ENCODE measurements around the gene RBX1. TPM values are rescaled to one million over a fixed set of nuclear protein-coding genes. Genes with fewer than 3 reads are reported as not detected.

The RBX1 gene
- total RNA-seq, 1 donor from 2014 or later = 117 TPM

DNA sequence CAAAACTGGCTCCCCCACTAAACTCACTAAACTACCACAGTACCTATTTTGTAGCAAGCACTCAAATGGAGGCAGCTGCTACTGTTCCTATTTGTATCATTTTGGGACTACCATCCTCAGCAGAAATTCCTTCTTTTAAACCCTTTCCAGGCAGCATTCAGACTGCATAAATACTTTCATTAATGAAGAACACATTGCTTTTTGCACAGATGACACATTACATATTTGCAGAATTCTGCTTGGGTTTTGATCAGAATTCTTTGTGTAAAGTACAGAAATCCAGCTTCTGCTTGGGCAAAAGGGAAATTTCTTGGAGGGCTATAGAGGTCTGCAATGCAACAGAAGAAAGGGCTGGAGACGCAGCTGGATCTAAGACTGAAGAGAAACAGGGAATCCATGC is 24.2 kb downstream of the RBX1 start:
- Mint-ChIP-seq H3K4me1 (no peaks in the 10 kb centered on the region), H3K27me3 (ENCODE audit: insufficient read depth, low read depth) (peaks cover 2% of the 10 kb centered on the region), H3K27ac (no peak overlapping the region), H3K4me3 (no peak overlapping the region), H3K36me3 (peaks cover 15% of the 10 kb centered on the region), H3K9me3 (no peaks in the 10 kb centered on the region)
- no peak for DNase-seq (ENCODE audit: low spot score)
- Histone ChIP-seq H2AFZ (replicated peaks) (no peak overlapping the region), H3K4me2 (no peak overlapping the region), H3K79me2 (ENCODE audit: low read depth) (no peaks in the 10 kb centered on the region), H3K9ac (no peak overlapping the region), H3K36me3 (no peaks in the 10 kb centered on the region), H3K4me1 (no peaks in the 10 kb centered on the region), H3K27me3 (no peaks in the 10 kb centered on the region), H3K9me3 (ENCODE audit: low read depth) (no peaks in the 10 kb centered on the region), H3K27ac (no peak overlapping the region), H3K4me3 (no peak overlapping the region), H3F3A (ENCODE audit: low read depth) (peaks cover 13% of the 10 kb centered on the region), H4K20me1 (ENCODE audit: low read depth) (peaks cover 3% of the 10 kb centered on the region)
- no peak for TF ChIP-seq EZH2phosphoT487 (IDR thresholded peaks at IDR 0.05)
- TF ChIP-seq, protein P1, sequence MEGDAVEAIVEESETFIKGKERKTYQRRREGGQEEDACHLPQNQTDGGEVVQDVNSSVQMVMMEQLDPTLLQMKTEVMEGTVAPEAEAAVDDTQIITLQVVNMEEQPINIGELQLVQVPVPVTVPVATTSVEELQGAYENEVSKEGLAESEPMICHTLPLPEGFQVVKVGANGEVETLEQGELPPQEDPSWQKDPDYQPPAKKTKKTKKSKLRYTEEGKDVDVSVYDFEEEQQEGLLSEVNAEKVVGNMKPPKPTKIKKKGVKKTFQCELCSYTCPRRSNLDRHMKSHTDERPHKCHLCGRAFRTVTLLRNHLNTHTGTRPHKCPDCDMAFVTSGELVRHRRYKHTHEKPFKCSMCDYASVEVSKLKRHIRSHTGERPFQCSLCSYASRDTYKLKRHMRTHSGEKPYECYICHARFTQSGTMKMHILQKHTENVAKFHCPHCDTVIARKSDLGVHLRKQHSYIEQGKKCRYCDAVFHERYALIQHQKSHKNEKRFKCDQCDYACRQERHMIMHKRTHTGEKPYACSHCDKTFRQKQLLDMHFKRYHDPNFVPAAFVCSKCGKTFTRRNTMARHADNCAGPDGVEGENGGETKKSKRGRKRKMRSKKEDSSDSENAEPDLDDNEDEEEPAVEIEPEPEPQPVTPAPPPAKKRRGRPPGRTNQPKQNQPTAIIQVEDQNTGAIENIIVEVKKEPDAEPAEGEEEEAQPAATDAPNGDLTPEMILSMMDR (IDR thresholded peaks at IDR 0.05) = no peak

DNA sequence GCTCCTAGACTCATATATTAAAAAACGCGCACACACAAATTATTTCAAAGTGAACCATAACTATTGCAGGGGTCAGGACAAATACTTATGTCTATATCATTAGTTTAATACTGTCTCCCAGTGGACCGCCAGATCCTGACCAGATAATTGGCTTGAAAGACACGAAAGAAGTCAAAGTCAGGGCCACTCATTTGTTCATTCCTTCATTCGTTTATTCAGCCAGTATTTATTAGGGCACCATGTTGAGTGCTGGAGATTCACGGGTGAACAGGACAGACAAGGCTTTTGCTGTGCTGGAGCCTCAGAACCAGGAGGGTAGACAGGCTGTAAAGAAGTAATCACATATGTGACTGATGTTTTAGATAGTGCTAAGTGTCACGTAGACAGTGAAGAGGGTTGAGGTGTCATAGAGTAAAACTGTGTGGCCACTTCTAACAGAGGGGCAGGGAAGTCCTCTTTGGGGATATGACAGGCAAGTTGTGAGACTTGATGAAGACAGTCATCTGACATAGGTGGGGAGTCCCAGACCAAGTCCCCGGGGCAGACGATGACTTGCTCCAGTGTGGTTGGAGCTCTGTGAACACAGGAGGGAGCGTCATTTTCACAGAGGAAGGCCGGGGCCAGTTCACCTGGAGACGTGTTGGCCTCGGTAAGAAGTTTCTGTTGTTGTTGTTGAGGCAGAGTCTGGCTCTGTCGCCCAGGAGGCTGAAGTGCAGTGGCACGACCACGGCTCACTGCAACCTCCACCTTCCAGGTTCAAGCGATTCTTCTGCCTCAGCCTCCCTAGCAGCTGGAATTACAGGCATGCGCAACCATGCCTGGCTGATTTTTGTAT is 25.9 kb downstream of the RBX1 start:
- DNase-seq (ENCODE audit: low spot score) = no peak
- no peak for TF ChIP-seq EZH2 (IDR thresholded peaks at IDR 0.05)
- no peaks in the 10 kb centered on the region for H3K36me3 ChIP-seq
- no peaks in the 10 kb centered on the region for H3K27me3 ChIP-seq
- no peak overlapping the region for H3K27ac ChIP-seq
- H4K20me1 ChIP-seq (ENCODE audit: low read depth) = peaks cover 3% of the 10 kb centered on the region
- peaks cover 8% of the 10 kb centered on the region for H3F3A ChIP-seq (ENCODE audit: low read depth)
- Mint-ChIP-seq H3K4me1 (no peaks in the 10 kb centered on the region), H3K4me3 (no peak overlapping the region), H3K27me3 (ENCODE audit: insufficient read depth, low read depth) (peaks cover 4% of the 10 kb centered on the region), H3K36me3 (peaks cover 10% of the 10 kb centered on the region), H3K27ac (peak overlapping the region; percentile 45), H3K9me3 (no peaks in the 10 kb centered on the region)
- no peak overlapping the region for H2AFZ ChIP-seq (replicated peaks)
- no peaks in the 10 kb centered on the region for H3K4me1 ChIP-seq
- no peaks in the 10 kb centered on the region for H3K9me3 ChIP-seq (ENCODE audit: low read depth)
- no peak overlapping the region for H3K9ac ChIP-seq
- H3K79me2 ChIP-seq (ENCODE audit: low read depth) = no peaks in the 10 kb centered on the region
- H3K4me2 ChIP-seq = no peak overlapping the region
- H3K4me3 ChIP-seq = no peak overlapping the region

DNA sequence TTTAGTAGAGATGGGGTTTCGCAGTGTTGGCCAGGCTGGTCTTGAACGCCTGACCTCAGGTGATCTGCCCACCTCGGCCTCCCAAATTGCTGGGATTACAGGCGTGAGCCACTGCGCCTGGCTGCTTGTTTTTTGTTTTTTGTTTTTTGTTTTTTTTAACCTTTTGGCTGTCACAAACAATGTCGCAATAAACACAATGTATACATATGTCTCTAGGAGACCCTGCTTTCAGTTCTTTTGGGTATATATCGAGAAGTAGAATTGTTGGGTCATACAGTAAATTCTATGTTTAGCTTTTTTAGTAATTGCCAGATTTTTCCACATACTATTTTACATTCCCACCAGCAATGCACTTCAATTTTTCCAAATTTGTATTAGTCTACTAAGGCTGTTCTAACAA is 28.0 kb downstream of the RBX1 start:
- H3F3A ChIP-seq (ENCODE audit: low read depth) = no peaks in the 10 kb centered on the region
- TF ChIP-seq EZH2 (IDR thresholded peaks at IDR 0.05) (no peak), EZH2phosphoT487 (IDR thresholded peaks at IDR 0.05) (no peak)
- TF ChIP-seq, protein P1 (IDR thresholded peaks at IDR 0.05) = no peak

DNA sequence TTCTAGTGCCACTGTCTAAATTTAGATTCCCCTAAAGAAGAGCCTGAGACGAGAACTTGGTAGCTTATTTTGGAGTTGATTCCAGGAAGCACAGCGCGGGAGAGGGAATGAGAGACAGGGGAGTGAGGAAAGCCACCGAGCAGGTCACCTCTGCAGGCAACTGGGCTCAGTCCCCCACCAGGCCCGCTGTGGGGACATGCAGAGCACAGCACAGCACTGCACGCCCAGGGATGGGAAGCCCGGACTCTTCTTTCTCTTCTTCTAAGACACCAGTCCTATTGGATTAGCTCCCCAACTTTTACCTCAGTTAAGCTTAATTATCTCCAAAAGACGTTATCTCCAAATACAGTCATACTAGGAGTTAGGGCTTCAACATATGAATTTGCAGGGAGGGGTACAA is 28.7 kb downstream of the RBX1 start:
- no peaks in the 10 kb centered on the region for H3K36me3 Mint-ChIP-seq
- no peak overlapping the region for H3K9ac ChIP-seq
- no peaks in the 10 kb centered on the region for H3K4me1 ChIP-seq
- no peaks in the 10 kb centered on the region for H3F3A ChIP-seq (ENCODE audit: low read depth)
- no peak overlapping the region for H3K4me3 ChIP-seq
- no peak overlapping the region for H3K4me3 Mint-ChIP-seq
- DNase-seq (ENCODE audit: low spot score) = no peak
- no peaks in the 10 kb centered on the region for H4K20me1 ChIP-seq (ENCODE audit: low read depth)
- H3K27me3 ChIP-seq = no peaks in the 10 kb centered on the region
- H3K9me3 Mint-ChIP-seq = no peaks in the 10 kb centered on the region
- peaks cover 3% of the 10 kb centered on the region for H3K4me1 Mint-ChIP-seq
- H3K79me2 ChIP-seq (ENCODE audit: low read depth) = no peaks in the 10 kb centered on the region
- TF ChIP-seq EZH2phosphoT487 (IDR thresholded peaks at IDR 0.05) = no peak
- TF ChIP-seq, protein P1 (IDR thresholded peaks at IDR 0.05) = no peak
- TF ChIP-seq EZH2 (IDR thresholded peaks at IDR 0.05) = no peak
- no peak overlapping the region for H3K4me2 ChIP-seq
- H3K36me3 ChIP-seq = no peaks in the 10 kb centered on the region
- no peak overlapping the region for H3K27ac ChIP-seq
- no peak overlapping the region for H2AFZ ChIP-seq (replicated peaks)
- no peak overlapping the region for H3K27ac Mint-ChIP-seq
- peaks cover 6% of the 10 kb centered on the region for H3K27me3 Mint-ChIP-seq (ENCODE audit: insufficient read depth, low read depth)
- H3K9me3 ChIP-seq (ENCODE audit: low read depth) = no peaks in the 10 kb centered on the region

More for the DNA sequence above, 28.0 kb downstream of the RBX1 start:
- peaks cover 6% of the 10 kb centered on the region for H3K27me3 Mint-ChIP-seq (ENCODE audit: insufficient read depth, low read depth)
- Histone ChIP-seq H3K4me3 (no peak overlapping the region), H3K4me2 (no peak overlapping the region), H3K9me3 (ENCODE audit: low read depth) (no peaks in the 10 kb centered on the region), H2AFZ (replicated peaks) (no peak overlapping the region), H3K79me2 (ENCODE audit: low read depth) (no peaks in the 10 kb centered on the region), H3K27me3 (no peaks in the 10 kb centered on the region), H4K20me1 (ENCODE audit: low read depth) (no peaks in the 10 kb centered on the region), H3K9ac (no peak overlapping the region), H3K36me3 (no peaks in the 10 kb centered on the region), H3K27ac (no peak overlapping the region), H3K4me1 (no peaks in the 10 kb centered on the region)
- H3K27ac Mint-ChIP-seq = no peak overlapping the region
- no peaks in the 10 kb centered on the region for H3K36me3 Mint-ChIP-seq
- no peak overlapping the region for H3K4me3 Mint-ChIP-seq
- H3K4me1 Mint-ChIP-seq = peaks cover 3% of the 10 kb centered on the region
- DNase-seq (ENCODE audit: low spot score) = no peak
- no peaks in the 10 kb centered on the region for H3K9me3 Mint-ChIP-seq

Data from neural progenitor cell (in vitro differentiated cells).